ENCODE measurements around the gene APH1A.
"Not testable (repeated sequence)": the region's sequence is repeated elsewhere in the genome, so short reads cannot be mapped to it uniquely, and the experiment has no call there.

- not testable (repeated sequence) for TF ChIP-seq CTCF (conservative IDR thresholded peaks at IDR 0.05; ENCODE audit: low read depth, low read length); EZH2phosphoT487 (IDR thresholded peaks at IDR 0.05; ENCODE audit: borderline replicate concordance, low read length)
These were observed 53.0 kb downstream of the APH1A start for GRCh38 chr1:150215855-150216254.

Measured in PC-3 (cell line).